Mesenchymal stem cell (in vitro differentiated cells and primary cell): Measurements from ENCODE around the gene PHF10.

Experiments used
- DNase-seq: peaks from one replicate; pipeline ENCODE4 v3.0.0-alpha.2; 2013
- H2AFZ ChIP-seq: one replicate; pipeline ENCODE4 v1.6.1; 2013; ENCODE audit warnings: low read depth, mild to moderate bottlenecking, control low read depth, inconsistent platforms, low read length, moderate library complexity
- H2AK5ac ChIP-seq: 2 replicates; pipeline ENCODE4 v1.6.1; 2013; ENCODE audit warnings: low read length, moderate library complexity, mild to moderate bottlenecking, inconsistent platforms; ENCODE audit not compliant: severe bottlenecking
- H2BK120ac ChIP-seq: one replicate; pipeline ENCODE4 v1.6.1; 2013; ENCODE audit warnings: low read depth, mild to moderate bottlenecking, inconsistent platforms, low read length, moderate library complexity
- H2BK12ac ChIP-seq, 2 experiments: one replicate each; pipeline ENCODE4 v1.6.1; 2013; ENCODE audit warnings: inconsistent platforms in 2 of 2, low read length in 2 of 2, mild to moderate bottlenecking in 2 of 2, moderate library complexity in 2 of 2, control low read depth in 1 of 2
- H2BK15ac ChIP-seq: one replicate; pipeline ENCODE4 v1.6.1; 2013; ENCODE audit warnings: mild to moderate bottlenecking, low read depth, inconsistent platforms; ENCODE audit not compliant: poor library complexity, severe bottlenecking
- H2BK5ac ChIP-seq: 2 replicates; pipeline ENCODE4 v1.6.1; 2013; ENCODE audit warnings: low read depth, mild to moderate bottlenecking, low read length, control low read depth, inconsistent platforms; ENCODE audit not compliant: poor library complexity, severe bottlenecking
- H3K14ac ChIP-seq, 2 experiments: one replicate each; pipeline ENCODE4 v1.6.1; 2013; ENCODE audit warnings: inconsistent platforms in 2 of 2, low read length in 2 of 2, control low read depth in 1 of 2, mild to moderate bottlenecking in 1 of 2, moderate library complexity in 1 of 2
- H3K18ac ChIP-seq, 2 experiments: one replicate each; pipeline ENCODE4 v1.6.1; 2013; ENCODE audit warnings: inconsistent platforms in 2 of 2, low read length in 2 of 2, control low read depth in 1 of 2, low read depth in 1 of 2, mild to moderate bottlenecking in 1 of 2
- H3K23ac ChIP-seq, 2 experiments: one replicate each; pipeline ENCODE4 v1.6.1; 2013; ENCODE audit warnings: inconsistent platforms in 2 of 2, low read length in 2 of 2, mild to moderate bottlenecking in 2 of 2, moderate library complexity in 2 of 2, control low read depth in 1 of 2
- H3K27ac ChIP-seq: 2 replicates; pipeline ENCODE4 v1.5.1; 2013; ENCODE audit warnings: mild to moderate bottlenecking, moderate library complexity, low read length, control low read depth, inconsistent platforms; ENCODE audit not compliant: poor library complexity, severe bottlenecking
- H3K27me3 ChIP-seq, 2 experiments: 2 replicates each; pipeline versions ENCODE4 v1.6.1 to v1.7.0; 2013; ENCODE audit warnings: low read length in 2 of 2, mild to moderate bottlenecking in 2 of 2, moderate library complexity in 2 of 2, control low read depth in 1 of 2, inconsistent platforms in 1 of 2; ENCODE audit not compliant: control insufficient read depth in 1 of 2, insufficient read depth in 1 of 2
- H3K36me3 ChIP-seq, 2 experiments: 2 replicates each; pipeline versions ENCODE4 v1.6.1 to v1.7.0; 2013; ENCODE audit warnings: low read length in 2 of 2, control low read depth in 1 of 2, inconsistent platforms in 1 of 2, low read depth in 1 of 2, mild to moderate bottlenecking in 1 of 2; ENCODE audit not compliant: insufficient read depth in 2 of 2, control insufficient read depth in 1 of 2
- H3K4ac ChIP-seq, 2 experiments: one replicate each; pipeline ENCODE4 v1.6.1; 2013; ENCODE audit warnings: inconsistent platforms in 2 of 2, low read length in 2 of 2, mild to moderate bottlenecking in 2 of 2, moderate library complexity in 2 of 2, control low read depth in 1 of 2, low read depth in 1 of 2
- H3K4me1 ChIP-seq: 2 replicates; pipeline ENCODE4 v1.6.1; 2013; ENCODE audit warnings: low read depth, low read length, control low read depth; ENCODE audit not compliant: control insufficient read depth, insufficient read depth
- H3K4me2 ChIP-seq: 2 replicates; pipeline ENCODE4 v1.6.1; 2013; ENCODE audit warnings: low read length, mild to moderate bottlenecking, inconsistent platforms; ENCODE audit not compliant: poor library complexity, severe bottlenecking
- H3K4me3 ChIP-seq, 2 experiments: 2 replicates each; pipeline versions ENCODE4 v1.5.1 to v1.7.0; 2013; ENCODE audit warnings: low read length in 2 of 2, mild to moderate bottlenecking in 2 of 2, control low read depth in 1 of 2, low read depth in 1 of 2; ENCODE audit not compliant: insufficient read depth in 1 of 2
- H3K79me1 ChIP-seq: replicated peaks from 2 replicates; pipeline ENCODE4 v1.6.1; 2013; ENCODE audit warnings: mild to moderate bottlenecking, control low read depth, low read length, inconsistent platforms; ENCODE audit not compliant: poor library complexity, severe bottlenecking
- H3K9ac ChIP-seq: 2 replicates; pipeline ENCODE4 v1.7.0; 2013; ENCODE audit warnings: mild to moderate bottlenecking, low read length, moderate library complexity
- H3K9me3 ChIP-seq: 2 replicates; pipeline ENCODE4 v1.7.0; 2013; ENCODE audit warnings: mild to moderate bottlenecking, low read length; ENCODE audit not compliant: control insufficient read depth
- H4K8ac ChIP-seq: one replicate; pipeline ENCODE4 v1.6.1; 2013; ENCODE audit warnings: inconsistent platforms, mild to moderate bottlenecking, low read length, moderate library complexity
- H4K91ac ChIP-seq: one replicate; pipeline ENCODE4 v1.6.1; 2013; ENCODE audit warnings: mild to moderate bottlenecking, low read length, inconsistent platforms
- WGBS: methylation state at CpG from one replicate; pipeline ENCODE4 v1.1.7; 2013; ENCODE audit warnings: mixed read lengths; 5-methylcytosine and 5-hydroxymethylcytosine counted together

The PHF10 gene

GRCh38 chr6:169722362-169723199 is 1.7 kb downstream of the PHF10 start:
- no peak overlapping the region for H3K14ac ChIP-seq
- peak overlapping the region in 1 of 2 experiments; percentile 75 for H3K23ac ChIP-seq
- H3K9ac ChIP-seq = peak overlapping the region; percentile 92
- no peak overlapping the region for H2BK15ac ChIP-seq
- peak; percentile 73 for DNase-seq
- H3K4me1 ChIP-seq = peaks cover 10% of the 10 kb centered on the region
- H3K18ac ChIP-seq = no peak overlapping the region
- peak overlapping the region; percentile 96 for H3K4me2 ChIP-seq
- peak overlapping the region; percentile 74 for H2AFZ ChIP-seq
- H2BK12ac ChIP-seq = no peak overlapping the region
- H3K4me3 ChIP-seq = peak overlapping the region; percentile 66 to 91
- no peaks in the 10 kb centered on the region for H3K27me3 ChIP-seq
- 4% methylated on average over 21 of the region's 22 CpGs for WGBS
- H3K27ac ChIP-seq = peak overlapping the region; percentile 52
- peaks cover 6% of the 10 kb centered on the region for H3K79me1 ChIP-seq
- no peak overlapping the region for H2BK5ac ChIP-seq
- no peaks in the 10 kb centered on the region for H3K36me3 ChIP-seq
- no peak overlapping the region for H2BK120ac ChIP-seq
- H3K4ac ChIP-seq = peak overlapping the region in 1 of 2 experiments; percentile 73
- no peak overlapping the region for H4K8ac ChIP-seq
- no peak overlapping the region for H4K91ac ChIP-seq
- no peak overlapping the region for H2AK5ac ChIP-seq
- H3K9me3 ChIP-seq = no peaks in the 10 kb centered on the region

DNA sequence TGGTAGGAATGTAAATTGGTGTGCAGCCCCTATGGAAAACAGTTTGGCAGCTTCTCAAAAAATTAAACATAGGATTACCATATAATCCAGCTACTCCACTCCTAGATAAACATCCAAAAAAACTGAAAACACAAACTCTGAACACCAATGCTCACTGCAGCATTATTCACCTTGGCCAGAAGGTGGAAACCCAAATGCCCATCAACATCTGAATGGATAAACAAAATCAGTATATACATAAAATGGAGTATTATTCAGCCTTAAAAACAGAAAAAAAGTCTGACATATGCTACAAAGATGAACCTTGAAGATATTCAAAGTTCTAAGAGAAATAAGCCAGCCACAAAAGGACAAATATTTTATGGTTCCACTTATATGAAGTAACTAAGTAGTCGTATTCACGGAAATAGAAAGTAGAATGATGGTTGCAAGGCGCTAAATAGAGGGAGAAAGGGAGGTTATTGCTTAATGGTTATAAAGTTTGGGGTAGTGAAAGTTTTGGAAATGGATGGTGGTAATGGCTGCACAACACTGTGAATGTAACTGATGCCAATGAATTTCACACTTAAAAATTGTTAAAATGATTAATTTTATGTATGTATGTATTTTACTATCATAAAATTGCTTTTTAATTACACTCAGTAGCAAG is 4.0 kb downstream of the PHF10 start:
- no peak overlapping the region for H3K4ac ChIP-seq

GRCh38 chr6:169719117-169719516 is 5.2 kb downstream of the PHF10 start:
- no peak overlapping the region for H3K18ac ChIP-seq
- H3K4me3 ChIP-seq = no peak overlapping the region
- H3K4me1 ChIP-seq = peaks cover 6% of the 10 kb centered on the region
- H3K4ac ChIP-seq = no peak overlapping the region
- H2BK15ac ChIP-seq = no peak overlapping the region
- no peak overlapping the region for H2BK5ac ChIP-seq
- H3K27me3 ChIP-seq = no peaks in the 10 kb centered on the region
- H4K91ac ChIP-seq = no peak overlapping the region
- H3K14ac ChIP-seq = no peak overlapping the region
- H3K79me1 ChIP-seq = peaks cover 15% of the 10 kb centered on the region
- WGBS = 88% methylated on average over 3 of the region's 4 CpGs
- peaks cover 8 to 31% of the 10 kb centered on the region in 2 experiments for H3K36me3 ChIP-seq
- H3K4me2 ChIP-seq = no peak overlapping the region
- H3K23ac ChIP-seq = no peak overlapping the region
- no peaks in the 10 kb centered on the region for H3K9me3 ChIP-seq
- no peak overlapping the region for H2BK120ac ChIP-seq
- H2AFZ ChIP-seq = no peak overlapping the region
- no peak overlapping the region for H2BK12ac ChIP-seq
- H4K8ac ChIP-seq = no peak overlapping the region
- H2AK5ac ChIP-seq = no peak overlapping the region
- DNase-seq = no peak
- H3K9ac ChIP-seq = no peak overlapping the region
- H3K27ac ChIP-seq = no peak overlapping the region

More for the DNA sequence above, 4.0 kb downstream of the PHF10 start:
- H2AFZ ChIP-seq = no peak overlapping the region
- H3K27me3 ChIP-seq = no peaks in the 10 kb centered on the region
- peaks cover 12% of the 10 kb centered on the region for H3K79me1 ChIP-seq
- H2BK120ac ChIP-seq = no peak overlapping the region
- H4K91ac ChIP-seq = no peak overlapping the region
- H3K18ac ChIP-seq = no peak overlapping the region
- H3K9ac ChIP-seq = no peak overlapping the region
- DNase-seq = no peak
- no peak overlapping the region for H3K4me2 ChIP-seq
- no peak overlapping the region for H2BK12ac ChIP-seq
- H2AK5ac ChIP-seq = no peak overlapping the region
- no peak overlapping the region for H2BK15ac ChIP-seq
- no peak overlapping the region for H3K27ac ChIP-seq
- peaks cover 6 to 19% of the 10 kb centered on the region in 2 experiments for H3K36me3 ChIP-seq
- H2BK5ac ChIP-seq = no peak overlapping the region
- H3K14ac ChIP-seq = no peak overlapping the region
- no peak overlapping the region for H4K8ac ChIP-seq
- WGBS = 97% methylated on average over 3 of the region's 3 CpGs
- no peaks in the 10 kb centered on the region for H3K9me3 ChIP-seq
- no peak overlapping the region for H3K4me3 ChIP-seq
- no peak overlapping the region for H3K23ac ChIP-seq
- peaks cover 10% of the 10 kb centered on the region for H3K4me1 ChIP-seq

DNA sequence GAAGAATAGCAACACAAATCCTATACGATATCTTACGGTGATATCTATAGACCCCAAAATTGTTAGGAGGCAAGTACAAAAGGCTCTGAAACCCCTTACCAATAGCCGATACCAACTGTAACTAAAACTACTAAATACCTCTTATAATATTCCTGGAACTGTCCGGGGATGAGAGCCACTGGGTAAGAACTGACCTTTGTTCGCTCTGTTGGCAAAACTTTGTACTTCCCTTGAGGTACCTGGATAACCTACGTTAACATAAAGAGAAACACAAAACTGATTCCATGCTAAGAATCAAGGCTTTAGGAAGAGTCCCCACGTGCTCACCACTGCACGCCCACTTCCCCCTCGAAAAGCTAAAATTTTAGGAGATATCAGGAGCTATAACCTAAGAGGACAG is 9.7 kb downstream of the PHF10 start:
- H2BK15ac ChIP-seq = no peak overlapping the region
- H4K91ac ChIP-seq = no peak overlapping the region
- no peak overlapping the region for H3K4ac ChIP-seq
- H2AK5ac ChIP-seq = no peak overlapping the region
- no peak overlapping the region for H3K18ac ChIP-seq
- H2BK5ac ChIP-seq = no peak overlapping the region
- H3K4me1 ChIP-seq = peaks cover 1% of the 10 kb centered on the region
- H2AFZ ChIP-seq = no peak overlapping the region
- H3K4me3 ChIP-seq = no peak overlapping the region
- H3K14ac ChIP-seq = no peak overlapping the region
- no peak overlapping the region for H3K23ac ChIP-seq
- H3K9me3 ChIP-seq = no peaks in the 10 kb centered on the region
- H3K36me3 ChIP-seq = peaks cover 12 to 60% of the 10 kb centered on the region in 2 experiments
- H3K27ac ChIP-seq = no peak overlapping the region
- peaks cover 17% of the 10 kb centered on the region for H3K79me1 ChIP-seq
- no peak overlapping the region for H3K9ac ChIP-seq
- no peak overlapping the region for H2BK12ac ChIP-seq
- H3K4me2 ChIP-seq = no peak overlapping the region
- no peaks in the 10 kb centered on the region for H3K27me3 ChIP-seq
- H4K8ac ChIP-seq = no peak overlapping the region
- no peak for DNase-seq
- WGBS = 97% methylated on average over 9 of the region's 9 CpGs
- H2BK120ac ChIP-seq = no peak overlapping the region
